ENCODE measurements around the gene SLC16A3.

GRCh38 chr17:82219083-82219482 lies 9.8 kb upstream of the SLC16A3 start:
- no peak for TF ChIP-seq POLR2A (IDR thresholded peaks at IDR 0.05)
- TF ChIP-seq CTCF (IDR thresholded peaks at IDR 0.05), result no peak

Data from body of pancreas (tissue), 4 donors.